DMS153 (cell line): ENCODE results near the gene TMEM100.
A peak's percentile ranks its signal among the peaks of the same experiment; 100 is the strongest.

Experiments used
- DNase-seq: peaks from one replicate; lab custom pipeline; 2025; lab: John Stamatoyannopoulos, UW

Gene TMEM100, protein sequence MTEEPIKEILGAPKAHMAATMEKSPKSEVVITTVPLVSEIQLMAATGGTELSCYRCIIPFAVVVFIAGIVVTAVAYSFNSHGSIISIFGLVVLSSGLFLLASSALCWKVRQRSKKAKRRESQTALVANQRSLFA

DNA sequence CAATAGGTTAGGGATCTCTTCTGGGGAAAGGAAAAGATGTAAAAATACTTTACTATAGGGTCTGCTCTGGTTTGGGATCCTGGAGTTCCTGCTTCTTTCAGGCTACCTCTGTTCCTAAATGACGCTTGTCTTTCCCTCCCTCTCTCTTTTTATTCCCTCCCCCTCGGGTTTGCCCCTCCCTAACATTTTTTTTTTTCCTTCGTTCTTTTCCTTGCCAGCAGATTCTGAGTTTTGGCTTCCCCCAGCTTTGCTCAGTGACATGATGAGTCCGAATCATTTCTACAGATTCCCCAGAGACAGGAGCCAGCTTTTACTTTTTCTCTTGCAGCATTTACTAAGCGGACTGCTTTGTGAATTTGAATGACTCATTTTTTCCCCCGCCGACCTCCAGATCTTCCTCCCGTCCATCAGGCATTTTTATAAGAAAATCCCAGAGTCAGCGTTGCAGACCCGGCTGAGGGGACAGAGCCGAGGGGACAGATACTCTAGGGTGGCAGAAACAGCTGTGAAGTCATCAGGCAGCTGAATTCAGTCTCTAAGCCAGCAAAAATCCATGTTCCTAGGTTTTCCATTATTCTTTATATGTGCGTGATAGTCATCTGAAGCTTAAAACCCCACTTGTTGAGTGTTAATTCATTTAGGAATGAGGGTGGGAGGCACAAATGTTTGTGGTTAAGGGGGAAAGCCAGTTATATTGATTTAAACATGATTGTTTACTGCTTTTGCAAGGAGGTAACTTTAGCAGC, at the start of gene TMEM100:
Gene TMEM100 (minus strand): TSS at position 123 of the 746 bp plus-strand sequence. CDS start 1,794 bp downstream, outside the sequence.
- DNase-seq, result no peak

DNA sequence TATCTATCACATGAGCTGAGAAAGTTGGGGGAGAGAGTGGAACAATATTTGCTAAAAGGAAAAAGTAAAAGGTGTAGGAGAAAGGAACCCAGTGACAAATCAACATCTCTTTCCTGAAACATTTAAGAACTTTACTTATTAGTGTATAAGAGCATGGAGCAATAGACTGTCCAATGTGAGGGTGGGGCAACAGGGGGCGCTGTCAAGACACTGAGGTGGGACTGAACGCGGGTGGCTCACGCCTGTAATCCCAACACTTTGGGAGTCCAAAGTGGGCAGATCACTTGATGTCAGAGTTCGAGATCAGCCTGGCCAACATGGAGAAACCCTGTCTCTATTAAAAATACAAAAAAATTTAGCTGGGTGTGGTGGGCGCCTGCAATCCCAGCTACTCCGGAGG, 49.4 kb upstream of the TMEM100 start:
- DNase-seq, result no peak

DNA sequence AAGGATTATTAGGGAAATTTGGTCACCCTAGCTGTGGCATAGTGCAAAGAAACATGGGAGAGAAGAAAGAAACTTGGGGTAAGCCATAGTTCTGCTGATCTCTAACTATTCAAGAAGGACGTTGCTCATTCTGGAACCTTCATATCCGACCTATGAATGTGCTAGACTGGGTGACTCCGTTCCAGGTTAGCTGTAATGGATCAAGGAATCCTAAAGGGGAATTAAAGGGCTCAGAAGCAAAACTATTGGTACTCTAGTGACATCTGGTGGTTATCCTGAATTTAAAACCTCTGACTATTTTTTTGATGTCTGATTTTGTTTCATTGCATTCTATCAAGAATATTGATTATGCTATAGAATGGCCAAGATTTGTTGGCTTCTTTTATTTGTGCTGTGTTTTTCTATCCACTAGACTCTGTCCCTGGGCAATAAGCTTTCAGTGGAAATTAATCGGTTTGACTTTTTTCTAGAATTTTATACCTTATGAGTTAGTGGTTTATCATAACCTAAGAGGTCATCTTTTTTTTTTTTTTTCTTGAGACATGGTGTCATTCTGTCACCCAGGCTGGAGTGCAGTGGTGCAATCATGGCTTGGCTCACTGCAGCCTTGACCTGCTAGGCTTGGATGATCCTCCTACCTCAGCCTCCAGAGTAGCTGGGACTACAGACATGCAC, 47.7 kb upstream of the TMEM100 start:
- peak; percentile 7 for DNase-seq

DNA sequence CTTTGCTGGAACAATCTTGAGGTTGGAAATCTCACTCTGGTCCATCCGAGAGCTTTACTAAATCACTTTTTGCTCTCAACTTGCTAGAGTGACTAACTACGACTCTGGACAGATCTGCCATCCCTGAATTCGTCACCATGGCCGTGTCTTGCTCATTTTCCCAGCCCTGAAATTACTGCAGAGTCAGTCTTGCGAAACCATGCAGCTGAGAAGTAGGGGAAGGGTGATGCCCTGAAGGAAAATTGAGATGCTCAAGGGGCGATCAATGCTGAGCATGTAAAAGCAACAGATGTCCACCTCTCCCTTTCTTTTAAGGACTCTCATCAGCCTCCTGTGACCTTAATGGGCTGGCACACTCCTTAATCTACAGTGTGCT, 46.9 kb upstream of the TMEM100 start:
- DNase-seq, result no peak

DNA sequence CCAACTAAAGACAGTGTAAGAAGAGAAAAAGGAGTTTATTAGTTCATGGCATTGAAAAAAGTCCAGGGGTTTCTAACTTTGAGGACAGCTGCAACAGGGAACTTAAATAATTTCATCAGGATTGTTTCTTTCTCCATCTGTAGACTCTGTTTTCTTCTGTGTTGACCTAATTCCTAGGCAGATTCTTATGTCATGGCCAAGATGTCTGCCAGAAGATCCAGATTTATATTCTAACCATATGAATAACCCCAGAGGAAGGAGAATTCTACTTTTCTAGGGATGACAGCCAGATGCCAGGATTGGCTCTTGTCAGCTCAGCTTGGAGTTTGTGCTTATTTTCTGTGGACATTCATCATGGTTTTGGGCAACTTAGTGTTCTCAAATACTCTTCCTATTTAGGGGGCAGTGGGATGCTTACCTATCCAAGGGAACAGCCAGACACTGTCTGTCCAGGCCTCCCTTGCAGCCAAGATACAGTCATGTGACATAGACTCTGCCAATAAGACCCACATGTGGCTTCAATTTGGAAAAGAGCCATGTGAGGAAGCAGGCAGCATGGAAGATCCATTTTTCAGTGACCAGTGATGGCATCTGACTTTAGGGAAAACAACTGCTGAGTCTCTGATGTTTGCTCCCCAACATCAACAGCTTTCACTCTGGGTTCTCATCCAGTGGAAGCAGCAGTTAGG, 46.4 kb upstream of the TMEM100 start:
- no peak for DNase-seq

DNA sequence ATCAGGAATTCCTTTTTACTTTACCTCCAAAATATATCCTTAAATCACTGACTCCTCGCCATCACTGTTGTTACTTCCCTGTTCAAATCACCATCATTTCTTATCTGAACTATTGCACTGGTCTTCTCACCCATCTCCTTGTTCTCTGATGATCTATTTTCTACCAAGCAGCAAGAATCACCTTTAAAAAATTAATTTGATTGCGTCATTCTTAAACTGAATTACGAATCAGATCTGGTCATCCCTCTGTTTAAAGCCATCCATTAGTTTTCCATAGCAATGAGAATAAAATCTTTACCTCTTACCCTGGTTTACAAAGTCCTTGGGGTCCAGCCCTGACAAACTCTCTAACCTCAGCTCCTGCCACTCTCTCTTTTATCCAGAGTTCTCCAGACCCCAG, 42.8 kb upstream of the TMEM100 start:
- no peak for DNase-seq

DNA sequence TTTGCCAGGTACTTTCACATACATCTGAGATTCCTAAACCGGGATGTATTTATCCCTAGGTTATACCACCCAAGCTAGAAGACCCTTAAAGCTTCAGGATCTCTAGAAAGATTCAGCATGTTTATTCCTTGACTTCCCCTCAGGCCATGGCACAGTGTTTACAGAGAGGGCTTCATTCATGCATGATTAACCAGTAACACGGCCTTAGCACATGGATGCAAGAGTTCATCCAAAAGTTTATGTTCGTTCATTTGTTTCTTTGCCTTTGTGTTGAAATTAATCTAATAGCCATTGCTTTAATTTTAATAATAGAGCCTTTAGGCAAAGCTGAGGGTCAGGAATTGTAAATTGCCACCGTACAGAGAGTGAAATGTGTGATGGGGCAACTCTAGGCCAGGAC, 41.9 kb upstream of the TMEM100 start:
- DNase-seq, result no peak

DNA sequence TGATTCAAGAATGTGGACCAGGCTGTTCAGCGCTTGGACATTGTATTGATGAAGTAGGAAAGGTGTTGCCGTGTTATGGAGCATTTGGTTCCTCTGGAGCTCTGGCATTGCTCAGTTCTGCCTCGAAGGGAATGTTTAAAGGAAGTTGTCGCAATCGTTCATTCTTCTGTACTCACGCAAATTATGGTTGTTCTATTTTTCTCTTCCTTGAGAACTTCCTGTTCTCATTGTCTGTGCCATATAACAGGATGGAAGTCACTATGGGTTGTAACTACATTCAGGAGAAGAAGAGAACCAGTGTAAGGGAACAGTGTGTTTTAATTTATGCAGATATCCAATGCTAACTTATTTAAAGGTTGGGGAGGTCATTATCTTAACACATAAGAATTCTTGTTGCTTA, 41.2 kb upstream of the TMEM100 start:
- no peak for DNase-seq

DNA sequence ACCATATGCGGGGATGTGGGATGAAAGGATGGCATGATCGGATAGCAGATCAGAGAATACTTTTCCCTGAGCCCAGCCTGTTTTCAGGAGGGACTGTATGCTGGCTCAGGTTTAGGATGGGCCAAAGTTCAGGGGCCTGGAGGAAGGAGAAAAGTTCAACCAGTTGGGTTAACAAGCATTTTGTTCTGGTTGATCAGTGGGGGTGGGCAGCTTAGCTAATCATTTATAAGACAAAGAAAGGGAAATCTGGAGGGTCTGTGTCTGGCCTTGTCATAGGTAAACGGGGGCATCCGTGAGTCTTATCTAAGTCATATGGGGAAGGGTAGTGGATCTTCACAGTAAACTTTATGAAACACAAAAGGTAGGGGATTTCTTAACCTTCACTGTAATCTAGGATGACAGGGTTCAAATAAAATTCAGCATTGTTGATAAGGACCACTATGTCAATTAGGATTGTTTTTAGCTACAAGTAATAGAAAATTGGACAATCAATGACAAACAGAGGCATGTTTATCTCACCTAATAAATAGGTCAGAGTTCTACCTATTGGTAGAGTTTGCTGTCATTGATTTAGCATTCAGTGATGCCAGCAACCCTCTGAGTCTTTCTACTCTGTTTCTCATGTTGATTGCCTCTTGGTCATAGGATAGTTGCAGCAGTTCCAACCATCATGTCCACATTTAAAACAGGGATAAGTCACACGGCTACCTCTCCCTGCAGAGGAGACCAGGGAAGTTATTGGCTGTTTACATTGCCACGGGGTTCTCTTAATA, 39.6 kb upstream of the TMEM100 start:
- no peak for DNase-seq

DNA sequence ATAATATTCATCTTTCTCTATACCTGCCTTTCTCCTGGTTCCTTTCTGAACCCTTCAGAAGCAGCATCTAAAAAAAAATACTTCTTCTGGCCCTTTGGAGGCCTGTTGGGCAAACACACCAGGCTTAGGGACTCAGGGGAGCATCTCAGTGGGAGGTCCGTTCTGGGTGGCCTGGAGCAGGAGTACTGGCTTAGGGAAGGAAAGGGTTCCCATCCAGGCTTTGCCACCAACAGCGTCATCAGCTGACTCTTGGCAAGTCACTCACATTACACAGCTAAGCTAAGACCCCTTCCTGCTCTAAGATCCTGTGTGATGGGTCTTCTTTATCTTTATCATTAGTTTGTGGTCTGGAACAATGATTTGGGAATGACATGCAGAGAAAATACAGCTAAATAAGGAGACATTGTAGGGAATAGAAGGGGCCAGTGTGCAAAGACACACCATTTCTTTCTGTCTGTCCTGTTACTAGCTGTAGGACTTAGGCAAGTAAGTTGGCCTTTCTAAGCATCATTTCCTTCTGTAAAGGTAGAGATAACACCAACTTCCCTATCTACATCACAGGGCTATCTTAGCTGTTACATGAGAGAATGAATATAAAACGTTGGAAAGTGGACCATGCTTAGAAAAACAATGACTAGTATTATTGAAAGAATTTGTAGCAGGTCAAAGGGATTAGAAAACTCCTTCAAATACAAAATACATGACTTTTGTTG, 38.1 kb upstream of the TMEM100 start:
- DNase-seq, result no peak

DNA sequence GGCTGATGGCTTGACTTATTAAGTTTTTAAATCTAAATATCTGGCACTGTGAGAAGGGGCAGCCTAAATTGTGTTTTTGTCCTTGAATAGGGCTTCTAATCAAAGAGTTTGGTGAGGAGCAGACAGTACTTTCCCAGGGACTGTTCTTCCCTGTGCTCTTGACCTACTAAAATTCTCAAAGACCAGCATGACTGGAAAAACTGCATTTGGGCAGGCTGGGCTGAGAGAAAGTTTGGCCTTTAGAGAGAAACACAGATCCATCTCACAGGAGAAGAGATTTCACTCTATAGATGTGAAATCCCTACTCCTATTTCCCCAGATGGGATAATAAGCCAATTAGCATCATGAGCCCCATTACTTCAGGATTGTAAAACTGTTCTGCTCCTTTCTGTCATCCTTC, 35.5 kb upstream of the TMEM100 start:
- no peak for DNase-seq

DNA sequence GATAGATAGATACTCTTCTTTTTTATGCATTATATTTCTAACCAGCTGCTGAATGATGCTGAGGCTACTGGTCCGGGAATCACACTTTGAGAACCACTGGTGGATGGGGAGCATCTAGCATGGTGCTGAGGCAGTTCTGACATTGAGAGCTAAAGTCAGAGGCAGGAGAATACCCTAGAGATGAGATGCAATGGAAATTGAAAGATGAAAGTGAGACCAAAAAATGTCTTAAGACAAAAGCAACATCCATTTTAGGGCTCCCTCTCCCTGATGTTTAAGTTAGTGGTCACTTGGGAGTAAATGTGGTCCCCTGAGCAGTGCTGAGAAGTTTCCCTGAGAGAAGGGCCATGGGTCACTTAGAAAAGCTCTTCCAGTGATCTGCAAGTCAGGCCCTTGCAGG, 35.0 kb upstream of the TMEM100 start:
- DNase-seq, result no peak

DNA sequence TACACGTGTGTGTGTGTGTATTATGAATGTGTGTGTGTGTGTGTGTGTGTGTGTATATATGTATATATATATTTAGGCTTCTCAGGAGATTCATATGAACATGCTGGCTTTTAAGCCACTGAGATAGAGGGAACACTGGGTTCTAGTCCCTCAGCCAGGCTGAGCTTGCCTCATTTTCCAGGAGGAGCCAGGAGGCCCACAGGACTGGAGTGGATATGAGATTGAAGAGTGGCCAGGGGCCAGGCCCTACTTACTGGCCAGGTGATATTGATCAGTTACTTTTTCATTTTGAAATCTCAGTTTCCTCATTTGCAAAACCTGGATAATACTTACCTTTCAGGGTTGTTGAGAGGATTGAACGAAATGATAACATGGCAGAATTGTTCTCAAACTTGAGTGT, 34.0 kb upstream of the TMEM100 start:
- DNase-seq, result no peak

DNA sequence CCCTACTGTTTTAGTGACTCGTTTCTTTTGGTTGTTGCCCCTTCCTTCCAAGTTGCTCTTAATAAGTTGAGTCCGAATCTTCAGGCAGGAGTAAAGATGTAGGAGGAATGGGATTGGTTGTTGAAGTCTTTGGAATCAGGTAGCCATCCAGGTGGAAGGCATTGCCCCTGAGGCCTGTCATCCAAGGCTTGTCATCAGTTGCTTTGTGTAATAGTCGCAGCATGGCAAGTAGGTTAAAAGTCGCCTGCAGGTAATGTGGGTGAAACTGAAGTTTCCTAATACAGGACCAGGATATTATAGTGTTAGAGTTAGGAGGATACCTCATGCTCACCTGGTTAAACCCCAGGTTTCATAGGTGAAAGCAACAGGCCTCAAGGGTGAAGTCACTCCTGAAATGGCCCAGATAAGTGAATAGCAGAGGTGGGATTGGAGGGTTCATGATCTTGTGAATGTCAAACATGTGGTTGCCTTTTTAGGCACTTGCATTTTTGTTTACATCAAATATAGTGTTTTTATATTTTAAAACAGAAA, 29.1 kb upstream of the TMEM100 start:
- DNase-seq, result no peak

DNA sequence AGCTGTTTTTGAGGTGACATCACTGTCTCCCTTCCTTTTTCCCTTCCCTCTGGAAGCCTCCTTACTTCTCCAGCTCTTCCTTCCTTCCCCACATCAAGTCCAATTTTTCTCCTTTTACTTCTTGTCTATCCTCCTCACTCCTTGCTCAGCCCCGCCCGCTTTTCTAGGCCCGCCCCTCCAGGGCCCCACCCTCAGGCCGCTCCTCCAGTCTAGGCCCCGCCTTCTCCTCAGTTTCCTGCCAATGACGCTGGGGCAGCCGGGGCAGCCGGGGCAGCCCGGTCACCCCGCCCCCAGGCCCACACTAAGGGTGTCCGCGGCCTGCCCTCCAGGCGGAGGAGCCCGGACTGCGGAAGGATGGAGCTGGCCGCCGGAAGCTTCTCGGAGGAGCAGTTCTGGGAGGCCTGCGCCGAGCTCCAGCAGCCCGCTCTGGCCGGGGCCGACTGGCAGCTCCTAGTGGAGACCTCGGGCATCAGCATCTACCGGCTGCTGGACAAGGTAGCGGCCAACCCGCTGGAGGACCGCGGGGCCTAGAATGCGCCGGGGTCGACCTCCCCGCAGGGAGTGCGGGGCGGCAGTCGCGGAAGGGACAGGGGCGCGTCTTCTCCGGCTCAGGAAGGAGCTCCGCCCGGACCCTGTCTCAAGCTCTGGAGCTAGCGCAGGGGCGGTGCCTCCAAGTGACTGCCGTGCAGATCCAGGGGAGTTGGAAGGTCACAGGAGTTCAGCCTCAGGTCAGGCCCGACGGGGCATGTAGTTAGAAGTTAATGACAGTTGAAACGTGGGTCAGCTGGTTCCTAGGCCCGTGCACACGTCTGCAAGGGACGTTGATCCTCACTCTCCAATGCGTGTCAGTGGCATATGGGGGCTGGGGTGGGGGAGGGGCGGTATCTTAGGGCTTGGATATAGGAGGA, 28.3 kb upstream of the TMEM100 start, which contains the start of gene PCTP:
Gene PCTP (plus strand): TSS at position 302 of the 908 bp plus-strand sequence. CDS start 53 bp downstream, at position 355.
- DNase-seq, result peak; percentile 75

DNA sequence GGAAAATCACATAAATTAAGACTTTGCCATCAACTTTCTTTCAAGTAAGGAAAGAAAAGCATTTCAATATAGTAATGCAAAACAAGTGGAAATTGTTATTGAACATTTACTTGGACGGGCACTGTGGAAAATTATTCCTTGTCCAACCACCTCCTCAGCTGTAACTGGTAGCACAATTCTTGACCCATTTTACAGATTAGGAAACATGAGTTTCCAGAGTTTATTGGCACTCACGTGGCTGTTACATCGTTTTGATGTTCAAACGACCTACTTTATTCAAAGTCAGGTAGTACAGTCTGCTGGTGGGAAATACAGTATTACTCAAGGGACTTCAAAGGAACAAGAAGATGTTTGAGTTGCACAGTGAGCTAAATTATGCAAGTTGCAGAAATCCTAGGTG, 27.3 kb upstream of the TMEM100 start:
- no peak for DNase-seq

DNA sequence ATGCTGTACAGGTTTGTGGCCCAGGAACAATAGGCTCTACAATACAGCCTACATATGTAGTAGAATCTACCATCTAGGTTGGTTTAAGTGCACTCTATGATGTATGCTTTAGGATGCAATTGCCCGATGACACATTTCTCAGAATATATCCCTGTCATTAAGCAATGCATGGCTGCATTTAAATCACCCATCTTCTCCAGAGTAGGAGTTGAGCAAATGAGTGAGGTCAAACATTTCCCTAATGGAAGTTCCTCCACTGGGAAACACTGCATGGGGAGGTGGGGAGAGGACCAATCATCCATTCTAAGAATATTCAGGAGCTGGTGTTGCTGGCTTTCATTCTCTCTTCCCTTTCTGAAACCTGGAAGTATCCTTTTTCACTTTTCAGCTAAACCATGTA, 26.2 kb upstream of the TMEM100 start:
- no peak for DNase-seq

DNA sequence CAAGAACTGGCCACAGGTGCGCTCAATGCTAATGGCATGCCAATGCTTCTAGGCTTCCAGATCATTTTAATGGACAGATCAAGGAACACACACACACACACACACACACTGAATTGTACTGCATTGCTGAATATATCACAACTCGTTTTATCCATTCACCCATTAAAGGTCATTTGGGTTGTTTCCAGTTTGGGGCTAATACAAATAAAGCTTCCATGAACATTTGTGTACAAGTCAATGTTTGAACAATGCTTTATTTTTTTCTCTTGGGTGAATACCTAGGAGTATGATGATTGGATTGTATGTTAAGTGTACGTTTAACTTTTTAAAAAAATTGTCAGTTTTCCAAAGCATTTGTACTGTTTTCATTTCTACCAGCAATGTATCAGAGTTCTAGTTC, 24.5 kb upstream of the TMEM100 start:
- DNase-seq, result no peak

DNA sequence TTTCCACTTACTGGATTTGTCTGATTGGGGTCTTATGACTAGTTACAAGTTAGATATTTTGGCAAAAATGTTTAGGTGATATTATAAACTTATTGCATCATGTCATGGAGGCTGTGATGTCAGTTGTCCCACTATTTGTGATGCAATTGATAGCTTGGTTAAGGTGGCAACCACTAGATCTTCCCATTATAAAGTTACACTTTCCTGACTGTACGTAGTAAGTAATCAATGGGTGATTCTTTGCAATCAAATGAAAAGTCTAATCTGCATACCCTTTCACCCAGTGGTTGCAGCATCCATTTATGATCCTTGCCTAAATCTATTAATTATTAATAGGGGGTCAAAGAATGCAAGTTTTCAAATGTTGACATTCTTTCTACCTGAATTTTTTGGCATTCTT, 23.8 kb upstream of the TMEM100 start:
- DNase-seq, result no peak

DNA sequence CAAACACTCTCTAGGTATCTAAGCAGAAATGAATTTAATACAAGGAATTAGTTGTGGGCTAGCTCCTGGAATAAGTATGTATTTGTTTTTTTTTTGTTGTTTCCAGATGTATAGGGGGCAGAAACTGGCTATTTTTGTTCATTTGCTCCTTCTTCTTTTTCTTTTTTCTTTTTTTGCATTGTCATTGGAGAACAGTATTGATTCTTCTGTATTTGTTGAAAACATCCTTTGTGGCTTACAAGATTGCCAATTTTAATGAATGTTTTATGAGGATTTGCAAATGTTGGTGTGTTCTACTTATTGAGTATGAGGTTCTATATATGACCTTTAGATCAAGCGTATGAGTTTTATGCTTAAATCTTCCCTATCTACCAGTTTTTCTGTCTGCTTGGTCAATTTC, 22.6 kb upstream of the TMEM100 start:
- DNase-seq, result no peak
